GM23248 (cell line): ENCODE measurements around the gene ZNF343. TPM values are rescaled to one million over a fixed set of nuclear protein-coding genes. Genes with fewer than 3 reads are reported as not detected.
"Not testable (repeated sequence)": the region's sequence is repeated elsewhere in the genome, so short reads cannot be mapped to it uniquely, and the experiment has no call there.

Source experiments
- DNase-seq: peaks from one replicate; pipeline ENCODE4 v3.0.0-alpha.2; 2015
- H2AFZ ChIP-seq: fragments of 200-600 bp; sonication (generic); 2 replicates; pipeline ENCODE4 v1.6.1; 2016; ENCODE audit warnings: antibody characterized with exemption
- H3F3A ChIP-seq: fragments of 200-600 bp; sonication (generic); 2 replicates; pipeline ENCODE4 v1.6.1; 2016; ENCODE audit warnings: mild to moderate bottlenecking, antibody characterized with exemption, mixed run types; ENCODE audit not compliant: insufficient read depth
- H3K27ac ChIP-seq: fragments of 200-600 bp; sonication (generic); 2 replicates; pipeline ENCODE4 v1.5.1; 2016; ENCODE audit warnings: mild to moderate bottlenecking
- H3K27me3 ChIP-seq: fragments of 200-600 bp; sonication (generic); replicated peaks from 2 replicates; pipeline ENCODE4 v1.6.1; 2016; ENCODE audit warnings: mild to moderate bottlenecking; ENCODE audit not compliant: insufficient read depth
- H3K36me3 ChIP-seq: fragments of 200-600 bp; sonication (generic); 2 replicates; pipeline ENCODE4 v1.6.1; 2016; ENCODE audit warnings: low read depth, mild to moderate bottlenecking
- H3K4me1 ChIP-seq: fragments of 200-600 bp; sonication (generic); 2 replicates; pipeline ENCODE4 v1.6.1; 2016; ENCODE audit warnings: mild to moderate bottlenecking; ENCODE audit not compliant: insufficient read depth
- H3K4me2 ChIP-seq: fragments of 200-600 bp; sonication (generic); one replicate; pipeline ENCODE4 v1.6.1; 2016; ENCODE audit warnings: mild to moderate bottlenecking; ENCODE audit not compliant: unreplicated experiment
- H3K4me3 ChIP-seq: fragments of 200-600 bp; sonication (generic); 2 replicates; pipeline ENCODE4 v1.5.1; 2016; ENCODE audit warnings: mild to moderate bottlenecking
- H3K79me2 ChIP-seq: fragments of 200-600 bp; sonication (generic); 2 replicates; pipeline ENCODE4 v1.6.1; 2016; ENCODE audit warnings: mild to moderate bottlenecking; ENCODE audit not compliant: insufficient read depth
- H3K9ac ChIP-seq: fragments of 200-600 bp; sonication (generic); 2 replicates; pipeline ENCODE4 v1.6.1; 2016; ENCODE audit warnings: mild to moderate bottlenecking
- H3K9me2 ChIP-seq: fragments of 200-600 bp; sonication (generic); 2 replicates; pipeline ENCODE4 v1.6.1; 2016; ENCODE audit warnings: mixed run types, mild to moderate bottlenecking, moderate library complexity; ENCODE audit not compliant: insufficient read depth
- H3K9me3 ChIP-seq: fragments of 200-600 bp; sonication (generic); one replicate; pipeline ENCODE4 v1.6.1; 2017; ENCODE audit warnings: low read depth
- H4K20me1 ChIP-seq: fragments of 200-600 bp; sonication (generic); 2 replicates; pipeline ENCODE4 v1.6.0; 2016; ENCODE audit not compliant: insufficient read depth
- EZH2 ChIP-seq: fragments of 200-600 bp; sonication (generic); IDR thresholded peaks from 2 replicates; pipeline ENCODE4 v1.6.1; 2018; ENCODE audit warnings: antibody characterized with exemption, mild to moderate bottlenecking; ENCODE audit not compliant: insufficient read depth, poor library complexity, severe bottlenecking
- EZH2phosphoT487 ChIP-seq: fragments of 200-600 bp; sonication (generic); IDR thresholded peaks from 2 replicates; pipeline ENCODE4 v1.6.1; 2018; ENCODE audit warnings: antibody characterized with exemption, moderate library complexity, mild to moderate bottlenecking, low read depth; ENCODE audit not compliant: insufficient read depth
- WGBS, 2 experiments: methylation state at CpG; one replicate each; pipeline ENCODE4 v1.1.6; 2015 to 2017; ENCODE audit warnings: low lambda C conversion rate in 2 of 2, low coverage in 1 of 2; ENCODE audit errors: missing lambda C conversion rate in 2 of 2; 5-methylcytosine and 5-hydroxymethylcytosine counted together
- in situ Hi-C: fragments of 300-500 bp; cut with MboI; formaldehyde crosslinking; loops from 2 replicates; pipeline ENCODE4 v1.15.0; 2020
- polyA plus RNA-seq: library from polyadenylated mRNA; unstranded; fragments of >200 nt; fragmentation: Nextera tagmentation; extraction: Ambion mirVana; gene quantifications from 2 replicates; pipeline ENCODE4 v1.2.1, GENCODE V29; 2016
- total RNA-seq: library from RNA; depleted of rRNA; stranded (reverse); fragments of >200 nt; shearing (Covaris generic); gene quantifications from 2 replicates; pipeline ENCODE4 v1.2.3, GENCODE V29; 2014

Gene ZNF343
- total and polyA plus RNA-seq, 2 experiments from 2014 or later = 8.1 to 11.0 TPM

DNA sequence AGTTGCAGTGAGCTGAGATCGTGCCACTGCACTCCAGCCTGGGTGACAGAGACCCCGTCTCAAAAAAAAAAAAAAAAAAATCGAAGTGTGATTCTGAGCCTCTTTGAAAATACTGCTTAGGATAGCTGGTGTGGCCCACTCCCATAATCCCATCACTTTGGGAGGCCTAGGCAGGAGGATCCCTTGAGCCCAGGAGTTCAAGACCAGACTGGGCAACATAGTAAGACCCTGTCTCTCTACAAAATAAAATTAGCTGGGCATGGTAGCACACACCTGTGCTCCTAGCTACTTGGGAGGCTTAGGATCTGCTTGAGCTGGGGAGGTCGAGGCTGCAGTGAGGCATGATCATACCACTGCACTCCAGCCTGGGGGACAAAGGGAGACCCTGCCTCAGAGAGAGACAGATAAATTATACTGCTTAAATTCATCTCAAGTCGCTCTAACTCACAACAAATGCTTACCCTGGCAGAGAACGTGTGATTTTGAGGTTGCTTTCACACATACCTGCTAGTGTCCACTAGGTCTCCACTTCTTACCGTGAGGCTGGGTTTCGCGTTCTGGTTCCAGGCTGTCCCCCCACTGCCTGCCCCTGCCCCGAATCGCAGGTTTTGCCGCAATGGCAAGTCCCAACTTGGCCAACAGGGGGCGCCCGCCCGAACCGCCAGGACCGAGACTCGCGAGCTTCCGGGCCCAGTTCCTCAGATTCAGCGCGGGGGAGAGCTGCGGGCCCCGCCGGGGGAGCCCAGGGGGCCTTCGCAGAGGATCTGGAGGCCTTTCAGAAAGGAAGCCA lies 15.4 kb upstream of the ZNF343 start:
- peak overlapping the region; percentile 58 for H3K27ac ChIP-seq
- in situ Hi-C loops = loop anchor here (10.0 kb wide), 1 partner anchor 121 kb away; no protein-coding TSS in a partner anchor
- peak; percentile 86 for DNase-seq

DNA sequence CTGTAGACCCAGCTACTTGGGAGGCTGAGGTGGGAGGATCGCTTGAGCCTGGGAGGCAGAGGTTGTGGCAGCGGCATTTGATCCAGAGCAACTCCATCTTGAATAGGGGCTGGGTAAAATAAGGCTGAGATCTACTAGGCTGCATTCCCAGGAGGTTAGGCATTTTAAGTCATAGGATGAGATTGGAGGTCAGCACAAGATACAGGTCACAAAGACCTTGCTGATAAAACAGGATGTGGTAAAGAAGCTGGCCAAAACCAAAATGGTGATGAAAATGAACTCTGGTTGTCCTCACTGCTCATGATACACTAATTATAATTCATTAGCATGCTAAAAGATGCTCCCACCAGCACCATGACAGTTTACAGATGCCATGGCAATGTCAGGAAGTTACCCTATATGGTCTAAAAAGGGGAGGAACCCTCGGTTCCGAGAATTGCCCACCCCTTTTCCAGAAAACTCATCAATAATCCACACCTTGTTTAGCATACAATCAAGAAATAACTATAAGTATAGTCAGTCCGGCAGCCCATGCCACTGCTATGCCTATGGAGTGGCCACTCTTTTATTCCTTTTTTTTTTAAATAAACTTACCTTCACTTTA lies 14.2 kb upstream of the ZNF343 start:
- H3K4me2 ChIP-seq, DNase-seq, H3K4me3 ChIP-seq, H3K9me2 ChIP-seq, H3K79me2 ChIP-seq, H4K20me1 ChIP-seq, H3K9ac ChIP-seq, H3K27me3 ChIP-seq, H3K36me3 ChIP-seq, H3K4me1 ChIP-seq, H3K9me3 ChIP-seq, H2AFZ ChIP-seq, H3F3A ChIP-seq, H3K27ac ChIP-seq: not testable (repeated sequence)
- in situ Hi-C loops = loop anchor here (10.0 kb wide), 1 partner anchor 122 kb away; no protein-coding TSS in a partner anchor
- 83 to 87% methylated on average over 5 of the region's 5 CpGs for WGBS, 2 experiments

More for the DNA sequence above, 15.4 kb upstream of the ZNF343 start:
- H3K4me3 ChIP-seq = peak overlapping the region; percentile 89
- no peaks in the 10 kb centered on the region for H3K79me2 ChIP-seq
- H3K9ac ChIP-seq = peak overlapping the region; percentile 87
- peaks cover 6% of the 10 kb centered on the region; the same call in 1 of the 2 replicates for H3K4me1 ChIP-seq
- H3K4me2 ChIP-seq = peak overlapping the region; percentile 94
- H3K9me3 ChIP-seq = no peaks in the 10 kb centered on the region
- no peaks in the 10 kb centered on the region for H3K27me3 ChIP-seq
- no peaks in the 10 kb centered on the region for H4K20me1 ChIP-seq
- no peaks in the 10 kb centered on the region for H3F3A ChIP-seq
- H3K36me3 ChIP-seq = no peaks in the 10 kb centered on the region
- H3K9me2 ChIP-seq = no peaks in the 10 kb centered on the region
- WGBS, 2 experiments = 10 to 11% methylated on average over 17 to 25 of the region's 26 CpGs
- no peak for TF ChIP-seq EZH2phosphoT487
- no peak for TF ChIP-seq EZH2
- H2AFZ ChIP-seq = peak overlapping the region; percentile 95

DNA sequence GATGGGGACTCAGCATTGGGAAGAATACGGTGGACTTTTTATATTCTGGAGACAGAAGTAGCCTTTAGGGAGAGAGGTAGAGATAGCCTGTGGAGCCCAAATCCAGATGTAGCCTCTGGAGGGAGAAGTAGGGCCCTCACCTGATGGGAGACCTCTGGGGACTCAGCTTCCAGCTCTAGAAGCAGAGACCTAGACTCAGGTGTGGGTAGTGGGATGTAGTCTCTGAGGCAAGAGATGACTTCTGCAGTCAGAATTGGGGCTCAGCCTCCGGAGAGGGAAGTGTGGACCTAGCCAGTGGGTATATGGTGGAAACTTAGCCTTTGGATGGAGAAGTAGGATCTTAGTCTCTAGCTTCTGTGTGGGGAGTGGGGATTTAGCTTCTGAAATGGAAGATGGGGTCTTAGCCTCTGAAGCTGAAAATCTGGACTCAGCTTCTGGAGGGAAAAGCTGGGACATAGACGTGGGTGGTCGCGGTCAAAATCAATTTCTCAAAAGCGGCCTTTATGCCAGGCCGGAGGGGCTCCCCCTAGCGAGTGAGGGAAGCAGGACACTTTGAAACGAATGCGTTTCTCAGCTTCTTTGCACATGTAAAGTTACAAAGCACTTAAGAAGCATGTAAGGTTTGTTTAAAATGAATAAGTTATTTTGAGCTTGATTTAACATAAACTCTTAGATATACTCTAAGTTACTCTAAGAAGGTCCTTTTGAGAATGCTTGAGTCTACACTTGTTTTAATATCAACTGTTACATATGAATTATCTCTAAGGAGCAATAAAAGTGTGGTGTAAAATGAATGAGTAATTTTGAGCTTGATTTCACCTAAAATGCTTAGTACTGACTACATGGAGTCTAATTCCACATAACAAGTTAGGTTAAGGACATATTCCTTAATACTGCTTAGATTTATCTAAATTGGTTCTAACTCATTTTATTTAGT lies 12.9 kb upstream of the ZNF343 start:
- Histone ChIP-seq H4K20me1 (no peaks in the 10 kb centered on the region), H3K4me1 (peaks cover 6% of the 10 kb centered on the region; the same call in 1 of the 2 replicates), H3K79me2 (no peaks in the 10 kb centered on the region), H3K9me2 (no peaks in the 10 kb centered on the region), H3K36me3 (no peaks in the 10 kb centered on the region), H3K4me3 (no peak overlapping the region), H3K27me3 (no peaks in the 10 kb centered on the region), H2AFZ (0 out of 2 replicates have a peak overlapping the region, but pooled peaks have one; percentile 57), H3K9ac (no peak overlapping the region), H3K9me3 (no peaks in the 10 kb centered on the region), H3K27ac (no peak overlapping the region), H3K4me2 (no peak overlapping the region), H3F3A (no peaks in the 10 kb centered on the region)
- in situ Hi-C loops = loop anchor here (10.0 kb wide), 1 partner anchor 123 kb away; no protein-coding TSS in a partner anchor
- TF ChIP-seq EZH2phosphoT487 = no peak
- no peak for TF ChIP-seq EZH2
- 26% methylated on average over 10 of the region's 10 CpGs for WGBS, 2 experiments
- peak; percentile 53 for DNase-seq

- in situ Hi-C loops = loop anchor here (10.0 kb wide), 1 partner anchor 124 kb away; no protein-coding TSS in a partner anchor
- Histone ChIP-seq H3K4me2 (no peak overlapping the region), H3K9me2 (no peaks in the 10 kb centered on the region)
Observed at GRCh38 chr20:2520617-2521016, 11.9 kb upstream of the ZNF343 start.

More at GRCh38 chr20:2520617-2521016, 11.9 kb upstream of the ZNF343 start:
- H2AFZ ChIP-seq = no peak overlapping the region
- H3K79me2 ChIP-seq = no peaks in the 10 kb centered on the region
- H3F3A ChIP-seq = no peaks in the 10 kb centered on the region
- H3K9ac ChIP-seq = no peak overlapping the region
- no peaks in the 10 kb centered on the region for H3K9me3 ChIP-seq
- H3K27ac ChIP-seq = no peak overlapping the region
- DNase-seq = no peak
- WGBS, 2 experiments = 91 to 95% methylated on average over 3 of the region's 3 CpGs
- TF ChIP-seq EZH2phosphoT487 (no peak), EZH2 (no peak)
- H3K4me1 ChIP-seq = peaks cover 6% of the 10 kb centered on the region; the same call in 1 of the 2 replicates
- H3K4me3 ChIP-seq = no peak overlapping the region
- no peaks in the 10 kb centered on the region for H3K27me3 ChIP-seq
- no peaks in the 10 kb centered on the region for H4K20me1 ChIP-seq
- no peaks in the 10 kb centered on the region for H3K36me3 ChIP-seq
